ENCODE data around the gene STK36.

- no peak for TF ChIP-seq NR2C2 (CRISPR knock-in tag; IDR thresholded peaks at IDR 0.05)
- no peak for TF ChIP-seq CTCF (IDR thresholded peaks at IDR 0.05)
- TF ChIP-seq TEAD4 (CRISPR knock-in tag; IDR thresholded peaks at IDR 0.05): no peak
- TF ChIP-seq ATF6 (CRISPR knock-in tag; IDR thresholded peaks at IDR 0.05): no peak
- TF ChIP-seq CREB1 (CRISPR knock-in tag; IDR thresholded peaks at IDR 0.05): no peak
- TF ChIP-seq ZNF671 (CRISPR knock-in tag; IDR thresholded peaks at IDR 0.05): no peak
Measured at GRCh38 chr2:218729640-218730039, 57.8 kb downstream of the STK36 start.

Data from WTC11 (cell line).